GM10847 (cell line): ENCODE results near the gene PON2.

Experiments
- POLR2A ChIP-seq: IDR thresholded peaks from 2 replicates; pipeline ENCODE4 v1.6.1; 2011; ENCODE audit not compliant: insufficient read length; ENCODE audit errors: extremely low read depth

PON2 gene

GRCh38 chr7:95396136-95397032, 38.4 kb downstream of the PON2 start, which contains the start of gene PON3:
Gene PON3, minus strand, starts transcription at chr7:95396375. Its CDS starts 25 bp downstream, at chr7:95396350.
- no peak for TF ChIP-seq POLR2A

DNA sequence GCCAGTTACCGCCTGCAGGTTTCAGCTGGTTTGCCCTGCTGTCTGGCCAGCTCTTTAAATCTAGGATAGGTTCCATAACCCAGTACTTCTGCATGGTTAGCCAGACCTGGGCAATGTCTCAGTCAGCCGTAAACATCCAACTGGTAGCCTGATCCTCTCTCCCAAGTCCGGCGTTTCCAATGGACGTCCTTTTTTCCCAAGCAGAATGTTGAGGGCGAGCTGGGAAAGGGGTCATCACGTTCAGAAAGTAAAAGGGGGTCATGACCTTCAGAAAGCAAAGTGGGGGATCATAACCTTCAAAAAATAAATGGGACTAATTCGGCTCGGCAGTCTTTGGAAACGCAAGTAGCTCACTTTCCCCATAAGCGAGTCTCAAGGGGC, 39.1 kb downstream of the PON2 start:
- no peak for TF ChIP-seq POLR2A

- TF ChIP-seq POLR2A, result no peak
These were observed 40.5 kb downstream of the PON2 start for GRCh38 chr7:95394370-95394769.

GRCh38 chr7:95391761-95392160, 43.1 kb downstream of the PON2 start:
- no peak for TF ChIP-seq POLR2A

- no peak for TF ChIP-seq POLR2A
These were observed 45.3 kb downstream of the PON2 start for GRCh38 chr7:95389516-95389915.

GRCh38 chr7:95376632-95377400, 58.0 kb downstream of the PON2 start:
- no peak for TF ChIP-seq POLR2A

DNA sequence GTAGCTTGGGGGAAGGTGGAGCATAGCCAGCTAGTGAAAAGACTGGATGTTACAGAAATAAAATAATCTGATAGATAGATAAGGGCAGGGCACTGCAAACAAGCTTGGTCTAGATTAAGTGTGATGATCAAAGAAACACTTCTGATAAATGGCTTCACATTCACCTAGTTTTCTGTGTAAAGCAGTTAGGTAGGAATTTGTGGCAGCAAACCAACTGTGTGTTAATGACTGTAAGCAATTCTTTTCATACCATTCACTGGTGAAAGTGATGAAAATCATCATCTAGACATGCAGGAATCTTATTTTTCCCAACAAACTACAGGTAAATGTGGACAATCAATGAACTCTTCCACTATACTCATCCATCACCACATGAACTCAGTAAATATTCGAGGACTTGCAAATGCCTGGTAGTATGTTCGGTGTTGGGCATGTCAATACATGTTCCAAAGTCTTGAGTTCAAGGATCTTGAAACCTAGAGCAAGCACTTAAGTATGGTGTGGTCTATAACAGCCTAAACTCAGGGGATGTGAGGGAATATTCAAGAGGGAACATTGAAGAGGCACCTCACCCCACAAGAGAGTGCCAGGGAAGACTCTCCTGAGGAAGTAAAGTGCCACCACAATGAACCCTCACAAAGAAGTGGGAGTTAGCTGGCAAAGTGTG, 59.1 kb downstream of the PON2 start:
- no peak for TF ChIP-seq POLR2A

- TF ChIP-seq POLR2A, result no peak
These were observed 61.5 kb downstream of the PON2 start for GRCh38 chr7:95373323-95373722.

DNA sequence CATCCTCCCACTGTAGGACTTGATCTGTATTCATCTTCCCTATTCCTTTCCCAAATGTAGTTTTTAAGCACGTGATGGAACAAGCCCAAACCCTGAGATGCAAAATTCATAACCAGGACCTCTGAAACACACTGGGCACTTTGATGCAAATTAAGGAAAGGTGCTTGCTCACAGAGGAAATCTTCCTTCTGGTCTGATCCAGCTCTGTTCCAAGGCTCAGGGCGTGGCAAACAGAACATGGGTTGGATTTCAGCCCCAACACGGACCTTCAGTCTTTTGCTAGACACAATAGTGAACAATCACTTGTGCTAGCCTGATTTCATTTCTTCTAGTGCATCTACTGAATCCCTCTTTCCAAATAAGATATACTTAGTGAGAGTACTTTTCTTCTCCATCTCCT, 66.6 kb downstream of the PON2 start:
- no peak for TF ChIP-seq POLR2A

DNA sequence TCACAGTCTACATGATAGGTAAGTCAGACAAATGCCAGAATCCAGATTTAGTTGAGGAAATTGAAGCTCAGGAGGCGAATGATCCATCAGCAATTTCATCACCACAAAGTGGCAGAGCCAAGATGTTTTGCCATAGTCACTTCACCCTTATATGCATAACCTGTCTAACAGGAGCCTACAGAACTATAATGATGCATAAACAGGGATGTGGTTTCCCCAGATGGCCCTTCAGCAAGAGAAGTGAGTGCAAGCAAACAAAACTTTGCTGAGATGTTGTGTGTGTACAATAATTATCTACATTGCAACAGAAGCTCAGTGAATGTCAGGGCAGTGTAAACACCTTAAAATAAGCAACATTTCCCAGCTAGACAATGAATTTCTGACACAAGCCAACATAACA, 67.2 kb downstream of the PON2 start:
- TF ChIP-seq POLR2A, result no peak

DNA sequence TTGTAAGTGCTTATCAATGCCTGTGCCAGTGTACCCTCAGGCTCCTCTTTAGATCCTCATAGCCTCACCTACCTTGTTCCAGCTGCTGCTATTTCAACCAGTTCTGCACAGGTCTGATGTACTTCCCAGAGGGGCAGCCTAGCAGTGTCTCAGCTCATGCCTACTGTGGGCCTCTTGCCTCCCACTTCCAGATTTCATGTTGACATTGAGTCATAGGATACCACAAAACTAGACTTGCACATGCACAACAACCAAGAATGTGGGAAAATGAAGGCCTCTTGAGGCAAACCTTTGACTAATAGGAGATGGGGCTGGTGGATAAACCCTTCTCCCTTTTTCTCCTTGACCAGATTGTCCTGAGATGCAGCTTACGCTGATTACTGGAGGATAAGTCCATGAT, 69.7 kb downstream of the PON2 start:
- TF ChIP-seq POLR2A, result no peak

DNA sequence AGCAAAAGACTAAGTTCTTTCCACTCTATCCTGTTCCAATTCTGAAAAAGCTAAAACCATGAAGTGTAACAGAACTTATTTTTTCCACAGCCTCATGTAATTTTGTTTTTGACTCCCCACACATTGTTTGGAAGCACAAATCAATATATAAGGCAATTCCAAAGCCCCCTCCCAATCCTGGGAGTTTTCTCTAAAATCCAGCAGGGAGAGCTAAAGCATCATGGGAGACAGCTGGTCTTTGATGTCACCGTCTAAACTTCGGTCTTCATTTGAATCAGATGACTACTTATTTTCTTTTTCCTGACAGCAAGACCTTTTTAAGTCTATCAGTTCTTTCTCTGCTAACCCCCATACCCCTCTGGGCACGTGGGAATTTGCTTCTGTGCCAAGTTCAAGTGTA, 77.2 kb downstream of the PON2 start:
- TF ChIP-seq POLR2A, result no peak
